Measurements from ENCODE around the gene TMED9.

GRCh38 chr5:177608243-177609075 is 16.5 kb downstream of the TMED9 start:
- no peak for TF ChIP-seq CTCF (IDR thresholded peaks at IDR 0.05)
- no peak for TF ChIP-seq POLR2A (IDR thresholded peaks at IDR 0.05)

Data from thyroid gland (tissue), 4 donors.